Amygdala (tissue), 56 donors: ENCODE results near the gene GAS1.

Experiments used
- DNase-seq, 56 donors: peaks; one replicate each; lab custom pipeline; 2025; lab: John Stamatoyannopoulos, UW

GAS1 gene

GRCh38 chr9:86938780-86939179 lies 8.5 kb downstream of the GAS1 start:
- no peak for DNase-seq

- no peak for DNase-seq
Measured at GRCh38 chr9:86926145-86926544, 21.2 kb downstream of the GAS1 start.

GRCh38 chr9:86925686-86926085 lies 21.6 kb downstream of the GAS1 start:
- no peak for DNase-seq

GRCh38 chr9:86924206-86924605 lies 23.1 kb downstream of the GAS1 start:
- DNase-seq, result no peak

- no peak for DNase-seq
Measured at GRCh38 chr9:86921151-86921923, 26.0 kb downstream of the GAS1 start.

GRCh38 chr9:86918556-86918955 lies 28.8 kb downstream of the GAS1 start:
- no peak for DNase-seq

GRCh38 chr9:86912210-86912609 lies 35.1 kb downstream of the GAS1 start:
- no peak for DNase-seq

- DNase-seq, result no peak
Measured at GRCh38 chr9:86909388-86909787, 37.9 kb downstream of the GAS1 start.

- no peak for DNase-seq
Measured at GRCh38 chr9:86908261-86908660, 39.0 kb downstream of the GAS1 start.

GRCh38 chr9:86907346-86907745 lies 40.0 kb downstream of the GAS1 start:
- no peak for DNase-seq

GRCh38 chr9:86903734-86904085 lies 43.6 kb downstream of the GAS1 start:
- DNase-seq, result no peak

GRCh38 chr9:86902991-86903733 lies 44.1 kb downstream of the GAS1 start:
- DNase-seq, result no peak

GRCh38 chr9:86902586-86902985 lies 44.7 kb downstream of the GAS1 start:
- DNase-seq, result no peak

- DNase-seq, result no peak
Measured at GRCh38 chr9:86902176-86902575, 45.1 kb downstream of the GAS1 start.

GRCh38 chr9:86901511-86901910 lies 45.8 kb downstream of the GAS1 start:
- no peak for DNase-seq
